Neural cell (in vitro differentiated cells): ENCODE measurements around the gene TBC1D30.

Experiments
- CTCF ChIP-seq: fragments of 450-650 bp; IDR thresholded peaks from 2 replicates; pipeline ENCODE4 v1.5.1; 2014; ENCODE audit warnings: antibody characterized with exemption, mild to moderate bottlenecking, moderate library complexity; ENCODE audit not compliant: poor library complexity, severe bottlenecking
- EP300 ChIP-seq: fragments of 450-650 bp; conservative IDR thresholded peaks from 2 replicates; pipeline ENCODE4 v1.6.1; 2014; ENCODE audit warnings: antibody characterized with exemption, mild to moderate bottlenecking, moderate library complexity; ENCODE audit not compliant: poor library complexity, severe bottlenecking
- EZH2 ChIP-seq: fragments of 200-600, 300-800 bp; shearing (Covaris generic), sonication (generic); IDR thresholded peaks from 2 replicates; pipeline ENCODE4 v1.6.1; 2014; ENCODE audit warnings: antibody characterized with exemption, low read length, borderline replicate concordance, mild to moderate bottlenecking; ENCODE audit not compliant: insufficient read depth, poor library complexity, severe bottlenecking
- POLR2AphosphoS5 ChIP-seq: IDR thresholded peaks from 2 replicates; pipeline ENCODE4 v1.6.1; 2012
- RAD21 ChIP-seq: fragments of 450-650 bp; conservative IDR thresholded peaks from 2 replicates; pipeline ENCODE4 v1.6.1; 2014; ENCODE audit warnings: antibody characterized with exemption, mild to moderate bottlenecking, moderate library complexity
- REST ChIP-seq: IDR thresholded peaks from 2 replicates; pipeline ENCODE4 v1.6.1; 2012; ENCODE audit warnings: borderline replicate concordance
- SMC3 ChIP-seq: fragments of 450-650 bp; conservative IDR thresholded peaks from 2 replicates; pipeline ENCODE4 v1.6.1; 2014; ENCODE audit warnings: antibody characterized with exemption, mild to moderate bottlenecking, moderate library complexity; ENCODE audit not compliant: poor library complexity
- TAF1 ChIP-seq: IDR thresholded peaks from 2 replicates; pipeline ENCODE4 v1.6.1; 2012; ENCODE audit warnings: low read depth

- TF ChIP-seq REST: no peak
- no peak for TF ChIP-seq POLR2AphosphoS5
- TF ChIP-seq CTCF: no peak
- TF ChIP-seq EP300: no peak
- TF ChIP-seq TAF1: no peak
- no peak for TF ChIP-seq EZH2
- no peak for TF ChIP-seq RAD21
- TF ChIP-seq SMC3: no peak
Measured at GRCh38 chr12:64820593-64820992, 3.9 kb upstream of the TBC1D30 start.
